ENCODE results near the gene TYRO3. TPM values are rescaled to one million over a fixed set of nuclear protein-coding genes. Genes with fewer than 3 reads are reported as not detected.

The TYRO3 gene
- total RNA-seq, 1 donor from 2014 or later, result 13.3 TPM

DNA sequence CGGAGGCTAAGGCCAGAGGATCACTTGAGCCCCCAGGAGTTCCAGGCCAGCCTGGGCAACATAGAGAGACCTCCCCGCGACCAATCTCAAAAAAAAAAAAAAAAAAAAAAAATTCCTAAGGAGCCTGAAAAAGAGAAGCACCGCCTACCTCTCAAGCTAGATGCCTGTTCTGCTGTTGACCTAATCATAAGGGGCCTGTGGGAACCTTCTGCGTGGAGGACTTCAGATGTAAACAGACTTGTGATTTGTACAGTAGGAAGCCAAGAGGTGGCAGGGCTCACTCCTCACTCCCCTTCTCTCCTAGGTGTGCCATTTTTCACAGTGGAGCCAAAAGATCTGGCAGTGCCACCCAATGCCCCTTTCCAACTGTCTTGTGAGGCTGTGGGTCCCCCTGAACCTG lies 3.2 kb downstream of the TYRO3 start:
- peaks cover 27% of the 10 kb centered on the region for H3K4me1 ChIP-seq
- H3K4me3 ChIP-seq, result no peak overlapping the region
- no peaks in the 10 kb centered on the region for H3K27me3 ChIP-seq
- no peak overlapping the region for H3K27ac ChIP-seq
- no peak for DNase-seq (ENCODE audit: extremely low spot score in 2 of 2)
- no peak for TF ChIP-seq POLR2AphosphoS5 (IDR thresholded peaks at IDR 0.05; ENCODE audit: insufficient read depth in 1 of 2, low read depth in 1 of 2)
- TF ChIP-seq CTCF (IDR thresholded peaks at IDR 0.05), result no peak
- no peak for TF ChIP-seq POLR2A (IDR thresholded peaks at IDR 0.05)
- H3K36me3 ChIP-seq, result no peaks in the 10 kb centered on the region
- no peaks in the 10 kb centered on the region for H3K9me3 ChIP-seq
- intact Hi-C loops (cut with DNase I), result no loop called here

GRCh38 chr15:41562784-41563198 lies 3.8 kb downstream of the TYRO3 start:
- H3K9me3 ChIP-seq, result no peaks in the 10 kb centered on the region
- peaks cover 0 to 1% of the 10 kb centered on the region in 2 donors for H3K36me3 ChIP-seq
- intact Hi-C loops (cut with DNase I), result no loop called here
- peaks cover 24% of the 10 kb centered on the region for H3K4me1 ChIP-seq
- H3K4me3 ChIP-seq, result no peak overlapping the region
- no peaks in the 10 kb centered on the region for H3K27me3 ChIP-seq
- no peak for DNase-seq (ENCODE audit: extremely low spot score in 2 of 2)
- no peak overlapping the region for H3K27ac ChIP-seq
- no peak for TF ChIP-seq POLR2AphosphoS5 (IDR thresholded peaks at IDR 0.05; ENCODE audit: insufficient read depth in 1 of 2, low read depth in 1 of 2)
- no peak for TF ChIP-seq POLR2A (IDR thresholded peaks at IDR 0.05)
- TF ChIP-seq CTCF (IDR thresholded peaks at IDR 0.05), result no peak

GRCh38 chr15:41564286-41564959 lies 5.4 kb downstream of the TYRO3 start:
- intact Hi-C loops (cut with DNase I), result no loop called here
- TF ChIP-seq POLR2AphosphoS5 (IDR thresholded peaks at IDR 0.05; ENCODE audit: insufficient read depth in 1 of 2, low read depth in 1 of 2), result no peak
- TF ChIP-seq CTCF (IDR thresholded peaks at IDR 0.05), result no peak
- no peak for TF ChIP-seq POLR2A (IDR thresholded peaks at IDR 0.05)
- no peak overlapping the region for H3K27ac ChIP-seq
- no peaks in the 10 kb centered on the region for H3K27me3 ChIP-seq
- no peaks in the 10 kb centered on the region for H3K9me3 ChIP-seq
- H3K4me1 ChIP-seq, result peaks cover 18% of the 10 kb centered on the region
- no peak overlapping the region for H3K4me3 ChIP-seq
- peaks cover 0 to 6% of the 10 kb centered on the region in 2 donors for H3K36me3 ChIP-seq
- no peak for DNase-seq (ENCODE audit: extremely low spot score in 2 of 2)

- intact Hi-C loops (cut with DNase I), result no loop called here
- DNase-seq (ENCODE audit: extremely low spot score in 2 of 2), result no peak
These were observed 6.0 kb downstream of the TYRO3 start for GRCh38 chr15:41564960-41565502.

More at GRCh38 chr15:41564960-41565502, 6.0 kb downstream of the TYRO3 start:
- no peaks in the 10 kb centered on the region for H3K27me3 ChIP-seq
- no peak overlapping the region for H3K27ac ChIP-seq
- peaks cover 0 to 6% of the 10 kb centered on the region in 2 donors for H3K36me3 ChIP-seq
- TF ChIP-seq POLR2AphosphoS5 (IDR thresholded peaks at IDR 0.05; ENCODE audit: insufficient read depth in 1 of 2, low read depth in 1 of 2) (no peak), POLR2A (IDR thresholded peaks at IDR 0.05) (no peak), CTCF (IDR thresholded peaks at IDR 0.05) (no peak)
- no peak overlapping the region for H3K4me3 ChIP-seq
- H3K4me1 ChIP-seq, result peaks cover 12% of the 10 kb centered on the region
- H3K9me3 ChIP-seq, result no peaks in the 10 kb centered on the region

All from vagina (tissue), 2 donors.